GM19397 (cell line): ENCODE data around the gene TCP11.

Experiments used
- ATAC-seq: cut with Tn5 transposase; IDR thresholded peaks from one replicate; pipeline ENCODE4 v1.9.1; 2021; ENCODE audit warnings: mild to moderate bottlenecking, moderate library complexity; ENCODE audit not compliant: unreplicated experiment

Gene TCP11

GRCh38 chr6:35173427-35174087, 32.4 kb upstream of the TCP11 start:
- no peak for ATAC-seq

- ATAC-seq, result no peak
Measured at GRCh38 chr6:35173044-35173426, 31.9 kb upstream of the TCP11 start.

GRCh38 chr6:35170891-35171290, 29.8 kb upstream of the TCP11 start:
- no peak for ATAC-seq

GRCh38 chr6:35170166-35170565, 29.0 kb upstream of the TCP11 start:
- no peak for ATAC-seq

GRCh38 chr6:35168461-35168861, 27.3 kb upstream of the TCP11 start:
- ATAC-seq, result no peak

- ATAC-seq, result no peak
Measured at GRCh38 chr6:35167505-35167904, 26.4 kb upstream of the TCP11 start.

GRCh38 chr6:35166520-35166919, 25.4 kb upstream of the TCP11 start:
- ATAC-seq, result no peak

GRCh38 chr6:35166116-35166515, 25.0 kb upstream of the TCP11 start:
- ATAC-seq, result no peak

GRCh38 chr6:35165630-35166071, 24.5 kb upstream of the TCP11 start:
- no peak for ATAC-seq

GRCh38 chr6:35164868-35165267, 23.7 kb upstream of the TCP11 start:
- ATAC-seq, result no peak

GRCh38 chr6:35164277-35164676, 23.1 kb upstream of the TCP11 start:
- no peak for ATAC-seq

- no peak for ATAC-seq
Measured at GRCh38 chr6:35163836-35164235, 22.7 kb upstream of the TCP11 start.

GRCh38 chr6:35161776-35162607, 20.9 kb upstream of the TCP11 start:
- no peak for ATAC-seq

GRCh38 chr6:35161266-35161665, 20.1 kb upstream of the TCP11 start:
- no peak for ATAC-seq

GRCh38 chr6:35160642-35161041, 19.5 kb upstream of the TCP11 start:
- ATAC-seq, result no peak

- ATAC-seq, result no peak
Measured at GRCh38 chr6:35158520-35158919, 17.4 kb upstream of the TCP11 start.

- no peak for ATAC-seq
Measured at GRCh38 chr6:35154947-35155346, 13.8 kb upstream of the TCP11 start.

GRCh38 chr6:35154262-35154661, 13.1 kb upstream of the TCP11 start:
- ATAC-seq, result no peak

GRCh38 chr6:35152067-35152707, 11.0 kb upstream of the TCP11 start:
- ATAC-seq, result no peak

- no peak for ATAC-seq
Measured at GRCh38 chr6:35151466-35151865, 10.3 kb upstream of the TCP11 start.

- ATAC-seq, result no peak
Measured at GRCh38 chr6:35149891-35150566, 8.9 kb upstream of the TCP11 start.
